HL-60 (cell line): Measurements from ENCODE around the gene SPDYC.
"Not testable (repeated sequence)": the region's sequence is repeated elsewhere in the genome, so short reads cannot be mapped to it uniquely, and the experiment has no call there.

ENCODE experiments used
- CTCF ChIP-seq: IDR thresholded peaks from one replicate; pipeline ENCODE4 v1.5.1; 2011; ENCODE audit warnings: low read length, control low read depth, inconsistent platforms; ENCODE audit not compliant: insufficient read depth
- GABPA ChIP-seq: IDR thresholded peaks from 2 replicates; pipeline ENCODE4 v1.6.1; 2012; ENCODE audit warnings: low read depth
- REST ChIP-seq: IDR thresholded peaks from 2 replicates; pipeline ENCODE4 v1.6.1; 2012; ENCODE audit warnings: low read depth; ENCODE audit not compliant: insufficient replicate concordance
- SPI1 ChIP-seq: IDR thresholded peaks from 2 replicates; pipeline ENCODE4 v1.6.1; 2012; ENCODE audit warnings: low read depth, mild to moderate bottlenecking, borderline replicate concordance

- not testable (repeated sequence) for TF ChIP-seq CTCF, REST, GABPA, SPI1
These were observed 4.6 kb downstream of the SPDYC start for GRCh38 chr11:65174571-65175010.
